Umbilical cord (tissue), 2 donors: ENCODE data around the gene LRRC57. TPM values are rescaled to one million over a fixed set of nuclear protein-coding genes. Genes with fewer than 3 reads are reported as not detected.

Source experiments
- DNase-seq: peaks from one replicate; pipeline ENCODE4 v3.0.0-alpha.2; 2015; ENCODE audit warnings: low spot score
- total RNA-seq: library from RNA; depleted of rRNA; stranded (reverse); fragments of >200 nt; gene quantifications from one replicate; pipeline ENCODE4 v1.2.3, GENCODE V29; 2014; ENCODE audit warnings: low replicate concordance; ENCODE audit not compliant: insufficient read depth

The LRRC57 gene
- total RNA-seq, 1 donor from 2014 or later, result 12.3 TPM

GRCh38 chr15:42491539-42492225, 56.9 kb downstream of the LRRC57 start:
- no peak for DNase-seq

GRCh38 chr15:42490671-42491538, 57.7 kb downstream of the LRRC57 start, which contains the start of gene ZNF106:
Gene ZNF106, minus strand, starts transcription at chr15:42491141. Its CDS starts 18,852 bp downstream, at chr15:42472289.
- peak; percentile 97 for DNase-seq

GRCh38 chr15:42490291-42490670, 58.3 kb downstream of the LRRC57 start:
- peak; percentile 31 for DNase-seq

Other genes starting within 250 kb of the LRRC57 start
- gene CAPN3, start 189.3 kb downstream of the LRRC57 start, total RNA-seq, result 5.5 TPM
- 80.2 TPM for gene ZNF106, start 57.7 kb downstream of the LRRC57 start, total RNA-seq
- gene SNAP23, start 53.2 kb downstream of the LRRC57 start, total RNA-seq, result 77.5 TPM
- gene HAUS2, start within 50 bp of the LRRC57 start, total RNA-seq, result 52.7 TPM
- 20.5 TPM for gene STARD9, start 26.8 kb upstream of the LRRC57 start, total RNA-seq
- 6.0 TPM for gene CDAN1, start 188.3 kb upstream of the LRRC57 start, total RNA-seq